ENCODE measurements around the gene API5. TPM values are rescaled to one million over a fixed set of nuclear protein-coding genes. Genes with fewer than 3 reads are reported as not detected.

The API5 gene
- total RNA-seq, 1 donor from 2014 or later = 81.9 TPM

GRCh38 chr11:43278193-43278956, 33.4 kb upstream of the API5 start:
- Histone ChIP-seq H3K36me3 (no peaks in the 10 kb centered on the region), H3K9me3 (no peaks in the 10 kb centered on the region), H3K27me3 (ENCODE audit: low read depth) (no peaks in the 10 kb centered on the region), H3K4me1 (no peaks in the 10 kb centered on the region), H3K27ac (no peak overlapping the region), H3K4me3 (no peak overlapping the region)
- TF ChIP-seq, protein P1, sequence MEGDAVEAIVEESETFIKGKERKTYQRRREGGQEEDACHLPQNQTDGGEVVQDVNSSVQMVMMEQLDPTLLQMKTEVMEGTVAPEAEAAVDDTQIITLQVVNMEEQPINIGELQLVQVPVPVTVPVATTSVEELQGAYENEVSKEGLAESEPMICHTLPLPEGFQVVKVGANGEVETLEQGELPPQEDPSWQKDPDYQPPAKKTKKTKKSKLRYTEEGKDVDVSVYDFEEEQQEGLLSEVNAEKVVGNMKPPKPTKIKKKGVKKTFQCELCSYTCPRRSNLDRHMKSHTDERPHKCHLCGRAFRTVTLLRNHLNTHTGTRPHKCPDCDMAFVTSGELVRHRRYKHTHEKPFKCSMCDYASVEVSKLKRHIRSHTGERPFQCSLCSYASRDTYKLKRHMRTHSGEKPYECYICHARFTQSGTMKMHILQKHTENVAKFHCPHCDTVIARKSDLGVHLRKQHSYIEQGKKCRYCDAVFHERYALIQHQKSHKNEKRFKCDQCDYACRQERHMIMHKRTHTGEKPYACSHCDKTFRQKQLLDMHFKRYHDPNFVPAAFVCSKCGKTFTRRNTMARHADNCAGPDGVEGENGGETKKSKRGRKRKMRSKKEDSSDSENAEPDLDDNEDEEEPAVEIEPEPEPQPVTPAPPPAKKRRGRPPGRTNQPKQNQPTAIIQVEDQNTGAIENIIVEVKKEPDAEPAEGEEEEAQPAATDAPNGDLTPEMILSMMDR (IDR thresholded peaks at IDR 0.05) = no peak
- no peak for DNase-seq
- intact Hi-C loops (cut with DNase I) = loop anchor here (10.0 kb wide), 1 partner anchor 504 kb away; no protein-coding TSS in a partner anchor
- ATAC-seq = no peak

DNA sequence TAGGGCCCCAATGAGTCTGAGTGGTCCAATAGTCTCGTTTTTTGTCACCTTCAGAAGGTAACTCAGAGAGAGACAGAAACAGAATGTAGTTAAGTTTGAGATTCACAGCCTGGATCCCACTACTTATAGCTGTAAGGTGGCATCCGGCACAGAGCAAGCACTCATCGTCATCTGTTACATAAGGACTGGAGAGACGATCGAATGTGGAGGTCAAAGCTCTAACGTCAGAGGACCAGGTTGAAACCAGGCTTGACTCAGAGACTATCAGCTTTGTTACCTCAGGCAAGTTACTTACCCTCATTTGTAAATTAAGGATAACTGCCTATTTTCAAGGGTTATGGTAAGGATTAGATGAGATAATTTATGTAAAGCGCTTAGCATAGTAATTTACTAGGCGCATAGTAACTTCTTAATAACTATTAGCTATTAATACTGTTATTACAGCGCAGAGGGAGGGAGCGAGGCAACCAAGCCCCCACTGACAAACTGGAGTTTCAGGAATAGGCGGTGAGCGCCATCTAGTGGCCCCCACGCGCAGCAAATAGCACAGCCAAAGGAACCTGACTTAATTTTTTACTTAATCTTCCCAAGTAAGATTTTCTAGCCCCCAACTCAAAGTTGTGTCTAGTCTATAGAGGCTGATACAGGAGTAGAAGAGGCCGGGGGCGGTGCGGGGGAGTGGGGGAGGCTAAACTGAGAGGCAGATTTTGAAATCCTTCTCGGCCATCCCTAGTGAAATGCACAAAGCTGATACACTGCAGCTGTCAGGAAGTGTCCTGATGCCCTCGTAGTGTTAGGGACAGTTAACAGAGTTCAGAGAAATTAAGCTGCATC, 29.0 kb upstream of the API5 start:
- TF ChIP-seq, protein P1 (IDR thresholded peaks at IDR 0.05) = peak; percentile 82
- ATAC-seq = peak; percentile 61 to 65
- intact Hi-C loops (cut with DNase I) = no loop called here

DNA sequence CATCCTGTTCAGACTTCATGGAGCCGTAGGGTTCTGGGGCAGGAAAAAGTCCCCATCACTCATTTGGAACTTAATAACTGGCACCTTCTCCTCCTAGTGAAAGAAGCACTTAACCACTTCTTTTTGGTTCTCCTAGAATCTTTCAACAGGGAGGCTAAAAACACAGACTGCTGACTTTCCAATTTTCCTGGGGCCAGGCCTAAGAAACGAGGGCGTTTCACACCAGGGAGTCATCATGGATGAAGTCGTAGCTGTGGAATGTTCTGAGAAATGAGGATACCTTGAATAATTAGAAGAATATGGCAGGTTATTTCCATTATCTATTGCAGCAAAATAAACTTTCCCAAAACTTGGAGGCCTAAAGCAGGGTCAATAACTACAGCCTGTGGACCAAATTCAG, 26.0 kb upstream of the API5 start:
- intact Hi-C loops (cut with DNase I) = no loop called here
- Histone ChIP-seq H3K27ac (no peak overlapping the region), H3K4me3 (no peak overlapping the region), H3K4me1 (no peaks in the 10 kb centered on the region), H3K27me3 (ENCODE audit: low read depth) (no peaks in the 10 kb centered on the region), H3K36me3 (no peaks in the 10 kb centered on the region), H3K9me3 (no peaks in the 10 kb centered on the region)
- TF ChIP-seq, protein P1 (IDR thresholded peaks at IDR 0.05) = no peak
- ATAC-seq (no peak), DNase-seq (no peak)

More for the DNA sequence above, 29.0 kb upstream of the API5 start:
- H3K36me3 ChIP-seq = no peaks in the 10 kb centered on the region
- H3K9me3 ChIP-seq = no peaks in the 10 kb centered on the region
- H3K4me1 ChIP-seq = no peaks in the 10 kb centered on the region
- no peaks in the 10 kb centered on the region for H3K27me3 ChIP-seq (ENCODE audit: low read depth)
- DNase-seq = peak; percentile 51
- no peak overlapping the region for H3K27ac ChIP-seq
- no peak overlapping the region for H3K4me3 ChIP-seq

DNA sequence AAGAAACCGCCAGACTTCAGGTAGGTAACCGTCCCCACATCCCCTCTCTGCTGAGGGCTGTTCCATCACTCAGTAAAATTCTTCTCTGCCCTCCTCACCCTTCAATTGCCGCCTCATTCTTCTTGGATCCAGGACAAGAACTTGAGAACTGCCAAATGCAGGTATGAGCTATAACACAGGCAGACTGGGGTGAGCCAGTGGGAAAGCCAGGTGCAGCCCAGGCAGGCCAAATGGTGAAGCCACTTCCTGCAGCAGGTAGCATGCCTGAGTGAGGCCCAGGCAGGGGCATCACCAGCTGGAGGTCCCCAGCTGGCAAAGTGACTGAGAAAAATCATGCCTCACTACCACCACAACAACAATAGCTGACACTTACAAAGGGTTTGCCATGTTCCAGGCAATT, 22.4 kb upstream of the API5 start:
- no peaks in the 10 kb centered on the region for H3K4me1 ChIP-seq
- no peaks in the 10 kb centered on the region for H3K9me3 ChIP-seq
- no peaks in the 10 kb centered on the region for H3K36me3 ChIP-seq
- DNase-seq (no peak), ATAC-seq (no peak)
- no peaks in the 10 kb centered on the region for H3K27me3 ChIP-seq (ENCODE audit: low read depth)
- no peak overlapping the region for H3K27ac ChIP-seq
- intact Hi-C loops (cut with DNase I) = no loop called here
- H3K4me3 ChIP-seq = no peak overlapping the region
- TF ChIP-seq, protein P1 (IDR thresholded peaks at IDR 0.05) = no peak

- no peak overlapping the region for H3K27ac ChIP-seq
- no peak for DNase-seq
- ATAC-seq = no peak
- peaks cover 3% of the 10 kb centered on the region for H3K27me3 ChIP-seq (ENCODE audit: low read depth)
- H3K36me3 ChIP-seq = no peaks in the 10 kb centered on the region
- intact Hi-C loops (cut with DNase I) = no loop called here
- H3K9me3 ChIP-seq = peaks cover 8% of the 10 kb centered on the region
- H3K4me3 ChIP-seq = no peak overlapping the region
- no peaks in the 10 kb centered on the region for H3K4me1 ChIP-seq
- TF ChIP-seq, protein P1 (IDR thresholded peaks at IDR 0.05) = no peak
Measured at GRCh38 chr11:43298397-43298796, 13.4 kb upstream of the API5 start.
